OCI-LY7 (cell line): ENCODE results near the gene ETS2.

Experiments
- EZH2phosphoT487 ChIP-seq: fragments of 200-600 bp; sonication (generic); IDR thresholded peaks from 2 replicates; pipeline ENCODE4 v1.6.1; 2018; ENCODE audit warnings: low read depth, borderline replicate concordance, mild to moderate bottlenecking, mixed run types, antibody characterized with exemption, low read length, moderate library complexity, mixed read lengths
- TF ChIP-seq, protein P1 (sequence below): fragments of 200-600 bp; sonication (generic); conservative IDR thresholded peaks from 2 replicates; pipeline ENCODE4 v1.5.1; 2014; ENCODE audit warnings: mild to moderate bottlenecking, antibody characterized with exemption, low read length, moderate library complexity, mixed read lengths

GRCh38 chr21:38852278-38852677 is 46.5 kb downstream of the ETS2 start:
- TF ChIP-seq, protein P1, sequence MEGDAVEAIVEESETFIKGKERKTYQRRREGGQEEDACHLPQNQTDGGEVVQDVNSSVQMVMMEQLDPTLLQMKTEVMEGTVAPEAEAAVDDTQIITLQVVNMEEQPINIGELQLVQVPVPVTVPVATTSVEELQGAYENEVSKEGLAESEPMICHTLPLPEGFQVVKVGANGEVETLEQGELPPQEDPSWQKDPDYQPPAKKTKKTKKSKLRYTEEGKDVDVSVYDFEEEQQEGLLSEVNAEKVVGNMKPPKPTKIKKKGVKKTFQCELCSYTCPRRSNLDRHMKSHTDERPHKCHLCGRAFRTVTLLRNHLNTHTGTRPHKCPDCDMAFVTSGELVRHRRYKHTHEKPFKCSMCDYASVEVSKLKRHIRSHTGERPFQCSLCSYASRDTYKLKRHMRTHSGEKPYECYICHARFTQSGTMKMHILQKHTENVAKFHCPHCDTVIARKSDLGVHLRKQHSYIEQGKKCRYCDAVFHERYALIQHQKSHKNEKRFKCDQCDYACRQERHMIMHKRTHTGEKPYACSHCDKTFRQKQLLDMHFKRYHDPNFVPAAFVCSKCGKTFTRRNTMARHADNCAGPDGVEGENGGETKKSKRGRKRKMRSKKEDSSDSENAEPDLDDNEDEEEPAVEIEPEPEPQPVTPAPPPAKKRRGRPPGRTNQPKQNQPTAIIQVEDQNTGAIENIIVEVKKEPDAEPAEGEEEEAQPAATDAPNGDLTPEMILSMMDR, result no peak
- no peak for TF ChIP-seq EZH2phosphoT487
